Gastrocnemius medialis (tissue), 4 donors: ENCODE results near the gene MISP3.

Source experiments
- POLR2A ChIP-seq, 2 donors: fragments of 450-650 bp; IDR thresholded peaks; one replicate each; pipeline ENCODE4 v1.6.1; 2017; ENCODE audit warnings: antibody characterized with exemption in 2 of 2, mild to moderate bottlenecking in 2 of 2, moderate library complexity in 2 of 2
- TF ChIP-seq, protein P1 (sequence below), 5 experiments: fragments of 450-650 bp in 3 of 5; fragments of 200-600 bp in 2 of 5; sonication (generic) in 2 of 5; IDR thresholded peaks in 4 of 5; conservative IDR thresholded peaks in 1 of 5; 1 replicate in 4 of 5; 2 replicates in 1 of 5; pipeline ENCODE4 v1.5.1; 2016 to 2019; ENCODE audit warnings: antibody characterized with exemption in 5 of 5, mild to moderate bottlenecking in 3 of 5, moderate library complexity in 3 of 5

DNA sequence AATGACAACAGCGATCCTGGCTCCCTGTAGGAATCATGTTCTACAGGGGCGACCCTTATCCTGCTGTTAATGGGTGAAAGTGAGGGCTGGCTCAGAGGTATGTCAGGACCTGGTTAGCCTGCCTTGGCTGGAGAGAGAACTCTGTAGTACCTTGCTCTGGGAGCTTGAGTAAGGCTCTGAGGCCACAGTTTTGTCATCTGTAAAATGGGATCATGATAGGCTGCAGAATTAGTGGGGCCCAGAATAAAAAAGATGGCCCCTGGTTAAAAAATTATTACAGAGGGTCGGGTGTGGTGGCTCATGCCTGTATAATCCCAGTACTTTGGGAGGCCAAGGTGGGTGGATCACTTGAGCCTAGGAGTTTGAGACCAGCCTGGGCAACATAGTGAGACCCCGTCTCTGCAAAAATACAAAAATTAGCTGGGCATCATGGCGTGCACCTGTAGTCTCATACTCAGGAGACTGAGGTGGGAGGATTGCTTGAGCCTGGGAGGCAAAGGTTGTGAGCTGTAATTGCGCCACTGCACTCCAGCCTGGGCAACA lies 28.5 kb downstream of the MISP3 start:
- TF ChIP-seq, protein P1, sequence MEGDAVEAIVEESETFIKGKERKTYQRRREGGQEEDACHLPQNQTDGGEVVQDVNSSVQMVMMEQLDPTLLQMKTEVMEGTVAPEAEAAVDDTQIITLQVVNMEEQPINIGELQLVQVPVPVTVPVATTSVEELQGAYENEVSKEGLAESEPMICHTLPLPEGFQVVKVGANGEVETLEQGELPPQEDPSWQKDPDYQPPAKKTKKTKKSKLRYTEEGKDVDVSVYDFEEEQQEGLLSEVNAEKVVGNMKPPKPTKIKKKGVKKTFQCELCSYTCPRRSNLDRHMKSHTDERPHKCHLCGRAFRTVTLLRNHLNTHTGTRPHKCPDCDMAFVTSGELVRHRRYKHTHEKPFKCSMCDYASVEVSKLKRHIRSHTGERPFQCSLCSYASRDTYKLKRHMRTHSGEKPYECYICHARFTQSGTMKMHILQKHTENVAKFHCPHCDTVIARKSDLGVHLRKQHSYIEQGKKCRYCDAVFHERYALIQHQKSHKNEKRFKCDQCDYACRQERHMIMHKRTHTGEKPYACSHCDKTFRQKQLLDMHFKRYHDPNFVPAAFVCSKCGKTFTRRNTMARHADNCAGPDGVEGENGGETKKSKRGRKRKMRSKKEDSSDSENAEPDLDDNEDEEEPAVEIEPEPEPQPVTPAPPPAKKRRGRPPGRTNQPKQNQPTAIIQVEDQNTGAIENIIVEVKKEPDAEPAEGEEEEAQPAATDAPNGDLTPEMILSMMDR (IDR thresholded peaks at IDR 0.05 in 4 of 5, conservative IDR thresholded peaks at IDR 0.05 in 1 of 5), result no peak
- TF ChIP-seq POLR2A (IDR thresholded peaks at IDR 0.05), result no peak
